Kidney epithelial cell (primary cell): ENCODE measurements around the gene SLC25A47. TPM values are rescaled to one million over a fixed set of nuclear protein-coding genes. Genes with fewer than 3 reads are reported as not detected.

Experiments used
- DNase-seq: peaks from one replicate; pipeline ENCODE4 v3.0.0-alpha.2; 2010; ENCODE audit warnings: low read depth
- H3K27me3 ChIP-seq: 2 replicates; pipeline ENCODE4 v1.6.0; 2011; ENCODE audit warnings: low read length; ENCODE audit not compliant: control insufficient read depth, insufficient read depth
- H3K36me3 ChIP-seq: 2 replicates; pipeline ENCODE4 v1.5.1; 2011; ENCODE audit warnings: low read length; ENCODE audit not compliant: control insufficient read depth, insufficient read depth
- H3K4me3 ChIP-seq: 2 replicates; pipeline ENCODE4 v1.5.1; 2011; ENCODE audit warnings: low read depth, mild to moderate bottlenecking, control low read depth, low read length
- CTCF ChIP-seq: IDR thresholded peaks from 2 replicates; pipeline ENCODE4 v1.5.1; 2011; ENCODE audit warnings: mild to moderate bottlenecking, moderate library complexity, low read length, control low read depth, inconsistent platforms; ENCODE audit not compliant: insufficient read depth, poor library complexity, severe bottlenecking
- total RNA-seq: library from RNA; depleted of rRNA; stranded (reverse); fragments of >200 nt; gene quantifications from 2 replicates; pipeline ENCODE4 v1.2.3, GENCODE V29; 2015

Gene SLC25A47
- total RNA-seq, 1 donor from 2014 or later: not detected

GRCh38 chr14:100288382-100289185, 34.6 kb upstream of the SLC25A47 start:
- Histone ChIP-seq H3K36me3 (peaks cover 4% of the 10 kb centered on the region), H3K27me3 (no peaks in the 10 kb centered on the region), H3K4me3 (no peak overlapping the region)
- no peak for DNase-seq
- no peak for TF ChIP-seq CTCF

- H3K4me3 ChIP-seq: no peak overlapping the region
- no peaks in the 10 kb centered on the region for H3K27me3 ChIP-seq
- peaks cover 4% of the 10 kb centered on the region for H3K36me3 ChIP-seq
- DNase-seq: no peak
- no peak for TF ChIP-seq CTCF
Observed at GRCh38 chr14:100289916-100290606, 33.1 kb upstream of the SLC25A47 start.

- Histone ChIP-seq H3K27me3 (no peaks in the 10 kb centered on the region), H3K4me3 (no peak overlapping the region), H3K36me3 (peaks cover 4% of the 10 kb centered on the region)
- TF ChIP-seq CTCF: no peak
- no peak for DNase-seq
Observed at GRCh38 chr14:100290607-100291304, 32.4 kb upstream of the SLC25A47 start.

- DNase-seq: no peak
- Histone ChIP-seq H3K27me3 (no peaks in the 10 kb centered on the region), H3K36me3 (peaks cover 4% of the 10 kb centered on the region), H3K4me3 (no peak overlapping the region)
- no peak for TF ChIP-seq CTCF
Observed at GRCh38 chr14:100291305-100292075, 31.6 kb upstream of the SLC25A47 start.

GRCh38 chr14:100292301-100292775, 30.8 kb upstream of the SLC25A47 start:
- Histone ChIP-seq H3K36me3 (peaks cover 4% of the 10 kb centered on the region), H3K27me3 (no peaks in the 10 kb centered on the region), H3K4me3 (no peak overlapping the region)
- DNase-seq: no peak
- TF ChIP-seq CTCF: no peak
